HCT116 (cell line): ENCODE data around the gene NPDC1. TPM values are rescaled to one million over a fixed set of nuclear protein-coding genes. Genes with fewer than 3 reads are reported as not detected.

ENCODE experiments used
- ATAC-seq: fragments of 200-7000 bp; cut with Tn5 transposase; 2 replicates; pipeline ENCODE4 v1.9.1; 2020; ENCODE audit warnings: mild to moderate bottlenecking, moderate library complexity
- BruUV-seq: library from RNA; stranded (reverse); fragments of 400-500 nt; replicated peaks from 2 replicates; lab custom pipeline; 2021; lab: Mats Ljungman, UMichigan
- CTCF ChIA-PET: fragments of 300-600 bp; sonication (Branson Sonifier 250); formaldehyde crosslinking; loops from one replicate; lab custom pipeline; 2021; ENCODE audit warnings: antibody characterized with exemption; lab: Charles Lee
- POLR2A ChIA-PET: fragments of 300-600, 350-600 bp; sonication (Branson Sonifier 250); formaldehyde crosslinking; loops from one replicate; lab custom pipeline; 2021; ENCODE audit warnings: antibody characterized with exemption; lab: Charles Lee
- RAD21 ChIA-PET, 2 experiments: fragments of 300-600 bp; sonication (Branson Sonifier 250); formaldehyde crosslinking; loops; one replicate each; lab custom pipeline; 2023; ENCODE audit warnings: low total read pairs in 2 of 2; ENCODE audit not compliant: uncharacterized antibody in 2 of 2, unreplicated experiment in 2 of 2, low non-redundant PET in 1 of 2; lab: Charles Lee
- DNase-seq: peaks from one replicate; pipeline ENCODE4 v3.0.0-alpha.2; 2010; ENCODE audit warnings: low read depth, low spot score
- H2AFZ ChIP-seq: fragments of 200-600 bp; shearing (Covaris generic), sonication (generic); 2 replicates; pipeline ENCODE4 v1.6.1; 2017; ENCODE audit warnings: low read depth, mixed run types, mixed read lengths, antibody characterized with exemption, low read length; ENCODE audit not compliant: poor library complexity, severe bottlenecking
- H3K27ac ChIP-seq: 2 replicates; pipeline ENCODE4 v1.5.1; 2012; ENCODE audit warnings: low read depth, low read length
- H3K27me3 ChIP-seq: fragments of 200-600 bp; sonication (generic); 2 replicates; pipeline ENCODE4 v1.6.1; 2016; ENCODE audit warnings: mixed run types, low read length, mixed read lengths; ENCODE audit not compliant: insufficient read depth
- H3K36me3 ChIP-seq, 2 experiments: fragments of 200-500 bp in 1 of 2; fragments of 200-600 bp in 1 of 2; sonication (Bioruptor generic) in 1 of 2; sonication (generic) in 1 of 2; 2 replicates each; pipeline versions ENCODE4 v1.5.1 to v1.6.1; 2014 to 2016; ENCODE audit warnings: low read length in 2 of 2, inconsistent platforms in 1 of 2, mixed read lengths in 1 of 2, mixed run types in 1 of 2; ENCODE audit not compliant: insufficient read depth in 2 of 2, control insufficient read depth in 1 of 2
- H3K4me1 ChIP-seq, 2 experiments: fragments of 200-600 bp in 1 of 2; sonication (generic) in 1 of 2; 2 replicates each; pipeline versions ENCODE4 v1.5.1 to v1.6.1; 2012 to 2017; ENCODE audit warnings: low read length in 2 of 2, inconsistent platforms in 1 of 2, mild to moderate bottlenecking in 1 of 2, mixed read lengths in 1 of 2, mixed run types in 1 of 2, moderate library complexity in 1 of 2; ENCODE audit not compliant: insufficient read depth in 2 of 2, control insufficient read depth in 1 of 2
- H3K4me2 ChIP-seq: fragments of 200-600 bp; sonication (generic); 2 replicates; pipeline ENCODE4 v1.6.1; 2017; ENCODE audit warnings: mixed run types, low read length, mixed read lengths
- H3K4me3 ChIP-seq, 2 experiments: fragments of 200-600 bp in 1 of 2; sonication (generic) in 1 of 2; replicated peaks in 1 of 2; 2 replicates each; pipeline ENCODE4 v1.5.1; 2011 to 2016; ENCODE audit warnings: low read length in 2 of 2, control low read depth in 1 of 2, low read depth in 1 of 2, mild to moderate bottlenecking in 1 of 2, mixed read lengths in 1 of 2, mixed run types in 1 of 2
- H3K79me2 ChIP-seq: fragments of 200-600 bp; sonication (generic); 2 replicates; pipeline ENCODE4 v1.6.1; 2017; ENCODE audit warnings: mild to moderate bottlenecking, mixed run types, low read length, moderate library complexity, mixed read lengths; ENCODE audit not compliant: insufficient read depth
- H3K9ac ChIP-seq: fragments of 200-600 bp; sonication (generic); 2 replicates; pipeline ENCODE4 v1.6.1; 2016; ENCODE audit warnings: low read length, mixed read lengths
- H3K9me2 ChIP-seq: fragments of 200-600 bp; sonication (generic), shearing (Covaris generic); 2 replicates; pipeline ENCODE4 v1.6.1; 2017; ENCODE audit warnings: mixed run types, mild to moderate bottlenecking, moderate library complexity; ENCODE audit not compliant: insufficient read depth
- H3K9me3 ChIP-seq, 2 experiments: fragments of 200-500 bp in 1 of 2; fragments of 200-600 bp in 1 of 2; sonication (Bioruptor generic) in 1 of 2; sonication (generic) in 1 of 2; 2 replicates each; pipeline ENCODE4 v1.6.1; 2014 to 2017; ENCODE audit warnings: low read length in 2 of 2, mixed read lengths in 2 of 2, inconsistent platforms in 1 of 2, low read depth in 1 of 2, mild to moderate bottlenecking in 1 of 2, mixed run types in 1 of 2, moderate library complexity in 1 of 2; ENCODE audit not compliant: control insufficient read depth in 1 of 2, insufficient read depth in 1 of 2
- H4K20me1 ChIP-seq: fragments of 200-600 bp; sonication (generic), shearing (Covaris generic); 2 replicates; pipeline ENCODE4 v1.6.1; 2017; ENCODE audit warnings: mixed run types, mild to moderate bottlenecking, moderate library complexity; ENCODE audit not compliant: insufficient read depth
- CBX3 ChIP-seq: IDR thresholded peaks from 2 replicates; pipeline ENCODE4 v1.6.1; 2012; ENCODE audit warnings: low read depth
- ELF1 ChIP-seq: IDR thresholded peaks from 2 replicates; pipeline ENCODE4 v1.6.1; 2012; ENCODE audit warnings: low read depth, borderline replicate concordance
- POLR2AphosphoS5 ChIP-seq: IDR thresholded peaks from 2 replicates; pipeline ENCODE4 v1.6.1; 2011; ENCODE audit warnings: mild to moderate bottlenecking, low read depth, low read length, moderate library complexity
- RAD21 ChIP-seq: IDR thresholded peaks from 2 replicates; pipeline ENCODE4 v1.6.1; 2012; ENCODE audit warnings: low read depth, mild to moderate bottlenecking
- SRF ChIP-seq: IDR thresholded peaks from 2 replicates; pipeline ENCODE4 v1.6.1; 2012; ENCODE audit warnings: low read depth
- TCF7L2 ChIP-seq: IDR thresholded peaks from 2 replicates; pipeline ENCODE4 v1.7.0; 2011; ENCODE audit warnings: borderline replicate concordance, inconsistent platforms; ENCODE audit not compliant: insufficient read depth, insufficient read length; ENCODE audit errors: extremely low read depth
- YY1 ChIP-seq: IDR thresholded peaks from 2 replicates; pipeline ENCODE4 v1.6.1; 2011; ENCODE audit warnings: low read length, low read depth, moderate library complexity, mild to moderate bottlenecking; ENCODE audit not compliant: insufficient replicate concordance; ENCODE audit errors: extremely low read depth
- ZNF274 ChIP-seq: fragments of 200-500 bp; sonication (Bioruptor generic); IDR thresholded peaks from 2 replicates; pipeline ENCODE4 v1.6.1; 2014; ENCODE audit warnings: mild to moderate bottlenecking, low read depth, low read length, inconsistent platforms
- intact Hi-C: fragments of 100-400 bp; cut with micrococcal nuclease; formaldehyde crosslinking; loops from 2 replicates; pipeline ENCODE4 v1.10.0; 2022
- total RNA-seq: library from RNA; stranded (reverse); gene quantifications from one replicate; pipeline ENCODE4 v1.2.1, GENCODE V29; 2021; ENCODE audit not compliant: unreplicated experiment
- TF ChIP-seq, protein P1 (sequence below): IDR thresholded peaks from 2 replicates; pipeline ENCODE4 v1.6.1; 2012
- TF ChIP-seq, protein P2 (sequence below): IDR thresholded peaks from 2 replicates; pipeline ENCODE4 v1.6.1; 2012; ENCODE audit warnings: low read depth
- TF ChIP-seq, protein P3 (sequence below), 3 experiments: fragments of 200-600 bp in 1 of 3; sonication (generic) in 1 of 3; IDR thresholded peaks in 2 of 3; conservative IDR thresholded peaks in 1 of 3; 2 replicates each; pipeline ENCODE4 v1.5.1; 2012 to 2017; ENCODE audit warnings: low read depth in 2 of 3, low read length in 2 of 3, antibody characterized with exemption in 1 of 3, borderline replicate concordance in 1 of 3, control low read depth in 1 of 3, mild to moderate bottlenecking in 1 of 3, mixed read lengths in 1 of 3, mixed run types in 1 of 3, moderate library complexity in 1 of 3; ENCODE audit not compliant: insufficient read depth in 1 of 3

NPDC1 gene
- total RNA-seq, 1 experiment from 2014 or later, result 98.8 TPM

DNA sequence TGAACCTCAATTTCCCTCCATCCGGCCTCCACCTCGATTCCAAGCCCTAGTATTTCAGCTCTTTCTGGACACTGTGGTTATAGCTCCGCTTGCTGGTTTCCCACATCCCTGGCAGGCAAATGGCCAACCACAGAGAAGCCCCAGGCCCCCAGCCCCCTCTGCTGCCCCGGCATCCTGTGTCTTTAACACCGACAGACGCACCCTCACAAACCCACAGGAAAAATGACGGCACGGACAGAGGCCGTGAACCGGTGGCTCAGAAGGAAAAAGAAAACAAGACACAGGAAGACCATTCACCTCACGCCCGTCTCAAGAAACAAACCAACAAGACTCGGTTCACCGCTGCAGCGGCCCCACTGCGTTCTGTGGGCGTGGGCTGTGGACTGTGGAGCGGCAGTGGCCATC, 48.1 kb downstream of the NPDC1 start:
- BruUV-seq, result no TSS peak
- Histone ChIP-seq H2AFZ (no peak overlapping the region), H3K9me3 (no peaks in the 10 kb centered on the region), H3K27me3 (no peaks in the 10 kb centered on the region), H3K9me2 (no peaks in the 10 kb centered on the region), H3K36me3 (peaks cover 0 to 12% of the 10 kb centered on the region in 2 experiments; a peak in 2 of 4 replicates), H3K27ac (peak overlapping the region; percentile 95), H3K79me2 (peaks cover 15% of the 10 kb centered on the region), H3K4me3 (0 out of 4 replicates have a peak overlapping the region, but pooled peaks of 1 of the 2 experiments have one; percentile 56), H4K20me1 (no peaks in the 10 kb centered on the region), H3K4me1 (peaks cover 53 to 82% of the 10 kb centered on the region in 2 experiments), H3K4me2 (peak overlapping the region; percentile 88), H3K9ac (peak overlapping the region; percentile 57)
- ATAC-seq (no peak), DNase-seq (no peak)
- intact Hi-C loops, result no loop called here
- ChIA-PET RAD21 (no interaction called here), CTCF (no interaction called here), POLR2A (no interaction called here)
- no peak for TF ChIP-seq ELF1
- no peak for TF ChIP-seq POLR2AphosphoS5
- no peak for TF ChIP-seq ZNF274
- TF ChIP-seq TCF7L2, result no peak
- TF ChIP-seq CBX3, result no peak
- TF ChIP-seq, protein P1, sequence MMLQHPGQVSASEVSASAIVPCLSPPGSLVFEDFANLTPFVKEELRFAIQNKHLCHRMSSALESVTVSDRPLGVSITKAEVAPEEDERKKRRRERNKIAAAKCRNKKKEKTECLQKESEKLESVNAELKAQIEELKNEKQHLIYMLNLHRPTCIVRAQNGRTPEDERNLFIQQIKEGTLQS, result no peak
- TF ChIP-seq, protein P2, sequence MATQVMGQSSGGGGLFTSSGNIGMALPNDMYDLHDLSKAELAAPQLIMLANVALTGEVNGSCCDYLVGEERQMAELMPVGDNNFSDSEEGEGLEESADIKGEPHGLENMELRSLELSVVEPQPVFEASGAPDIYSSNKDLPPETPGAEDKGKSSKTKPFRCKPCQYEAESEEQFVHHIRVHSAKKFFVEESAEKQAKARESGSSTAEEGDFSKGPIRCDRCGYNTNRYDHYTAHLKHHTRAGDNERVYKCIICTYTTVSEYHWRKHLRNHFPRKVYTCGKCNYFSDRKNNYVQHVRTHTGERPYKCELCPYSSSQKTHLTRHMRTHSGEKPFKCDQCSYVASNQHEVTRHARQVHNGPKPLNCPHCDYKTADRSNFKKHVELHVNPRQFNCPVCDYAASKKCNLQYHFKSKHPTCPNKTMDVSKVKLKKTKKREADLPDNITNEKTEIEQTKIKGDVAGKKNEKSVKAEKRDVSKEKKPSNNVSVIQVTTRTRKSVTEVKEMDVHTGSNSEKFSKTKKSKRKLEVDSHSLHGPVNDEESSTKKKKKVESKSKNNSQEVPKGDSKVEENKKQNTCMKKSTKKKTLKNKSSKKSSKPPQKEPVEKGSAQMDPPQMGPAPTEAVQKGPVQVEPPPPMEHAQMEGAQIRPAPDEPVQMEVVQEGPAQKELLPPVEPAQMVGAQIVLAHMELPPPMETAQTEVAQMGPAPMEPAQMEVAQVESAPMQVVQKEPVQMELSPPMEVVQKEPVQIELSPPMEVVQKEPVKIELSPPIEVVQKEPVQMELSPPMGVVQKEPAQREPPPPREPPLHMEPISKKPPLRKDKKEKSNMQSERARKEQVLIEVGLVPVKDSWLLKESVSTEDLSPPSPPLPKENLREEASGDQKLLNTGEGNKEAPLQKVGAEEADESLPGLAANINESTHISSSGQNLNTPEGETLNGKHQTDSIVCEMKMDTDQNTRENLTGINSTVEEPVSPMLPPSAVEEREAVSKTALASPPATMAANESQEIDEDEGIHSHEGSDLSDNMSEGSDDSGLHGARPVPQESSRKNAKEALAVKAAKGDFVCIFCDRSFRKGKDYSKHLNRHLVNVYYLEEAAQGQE, result no peak
- no peak for TF ChIP-seq SRF
- TF ChIP-seq YY1, result no peak
- TF ChIP-seq, protein P3, sequence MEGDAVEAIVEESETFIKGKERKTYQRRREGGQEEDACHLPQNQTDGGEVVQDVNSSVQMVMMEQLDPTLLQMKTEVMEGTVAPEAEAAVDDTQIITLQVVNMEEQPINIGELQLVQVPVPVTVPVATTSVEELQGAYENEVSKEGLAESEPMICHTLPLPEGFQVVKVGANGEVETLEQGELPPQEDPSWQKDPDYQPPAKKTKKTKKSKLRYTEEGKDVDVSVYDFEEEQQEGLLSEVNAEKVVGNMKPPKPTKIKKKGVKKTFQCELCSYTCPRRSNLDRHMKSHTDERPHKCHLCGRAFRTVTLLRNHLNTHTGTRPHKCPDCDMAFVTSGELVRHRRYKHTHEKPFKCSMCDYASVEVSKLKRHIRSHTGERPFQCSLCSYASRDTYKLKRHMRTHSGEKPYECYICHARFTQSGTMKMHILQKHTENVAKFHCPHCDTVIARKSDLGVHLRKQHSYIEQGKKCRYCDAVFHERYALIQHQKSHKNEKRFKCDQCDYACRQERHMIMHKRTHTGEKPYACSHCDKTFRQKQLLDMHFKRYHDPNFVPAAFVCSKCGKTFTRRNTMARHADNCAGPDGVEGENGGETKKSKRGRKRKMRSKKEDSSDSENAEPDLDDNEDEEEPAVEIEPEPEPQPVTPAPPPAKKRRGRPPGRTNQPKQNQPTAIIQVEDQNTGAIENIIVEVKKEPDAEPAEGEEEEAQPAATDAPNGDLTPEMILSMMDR (IDR thresholded peaks at IDR 0.05 in 2 of 3, conservative IDR thresholded peaks at IDR 0.05 in 1 of 3; ENCODE audit: borderline replicate concordance in 1 of 3, insufficient read depth in 1 of 3, low read depth in 2 of 3, low read length in 2 of 3), result no peak
- TF ChIP-seq RAD21, result no peak
